Measurements from ENCODE around the gene EIF5.

GRCh38 chr14:103346286-103346685 lies 12.2 kb downstream of the EIF5 start:
- no peak for TF ChIP-seq SP1 (IDR thresholded peaks at IDR 0.05; ENCODE audit: low read depth, low read length)
- TF ChIP-seq EZH2 (IDR thresholded peaks at IDR 0.05; ENCODE audit: low read depth, low read length, severe bottlenecking): no peak
- TF ChIP-seq FOSL1 (IDR thresholded peaks at IDR 0.05; ENCODE audit: insufficient read depth, low read depth, low read length): no peak
- no peak for TF ChIP-seq EP300 (IDR thresholded peaks at IDR 0.05; ENCODE audit: borderline replicate concordance in 1 of 2, low read depth in 2 of 2, low read length in 2 of 2)
- no peak for TF ChIP-seq CTCF (IDR thresholded peaks at IDR 0.05; ENCODE audit: control extremely low read depth in 1 of 3, insufficient read depth in 1 of 3, low read depth in 1 of 3, low read length in 3 of 3)
- TF ChIP-seq GABPA (IDR thresholded peaks at IDR 0.05; ENCODE audit: borderline replicate concordance, insufficient read depth, low read length): no peak
- no peak for TF ChIP-seq POLR2A (IDR thresholded peaks at IDR 0.05; ENCODE audit: control extremely low read depth in 1 of 2, low read depth in 2 of 2, low read length in 2 of 2)
- TF ChIP-seq EGR1 (IDR thresholded peaks at IDR 0.05; ENCODE audit: borderline replicate concordance, low read depth, low read length): no peak
- TF ChIP-seq JUND (IDR thresholded peaks at IDR 0.05; ENCODE audit: low read length): no peak
- TF ChIP-seq YY1 (IDR thresholded peaks at IDR 0.05; ENCODE audit: low read depth, low read length): no peak
- TF ChIP-seq CEBPB (IDR thresholded peaks at IDR 0.05; ENCODE audit: low read depth, low read length): no peak
